Measurements from ENCODE around the gene CRELD2. TPM values are rescaled to one million over a fixed set of nuclear protein-coding genes. Genes with fewer than 3 reads are reported as not detected.

The CRELD2 gene
- total and polyA plus RNA-seq, 2 donors from 2014 or later = 37.3 to 54.0 TPM

- intact Hi-C loops (cut with DNase I) = no loop called here
- FAIRE-seq = no peak
- no peak overlapping the region for H3K9ac ChIP-seq (ENCODE audit: low read length in 3 of 3)
- no peak for TF ChIP-seq CTCF (IDR thresholded peaks at IDR 0.05; ENCODE audit: borderline replicate concordance, extremely low read depth, insufficient read depth)
- H3K4me3 ChIP-seq (ENCODE audit: low read length in 3 of 3) = no peak overlapping the region
- H3K4me1 ChIP-seq (ENCODE audit: control insufficient read depth in 2 of 3, insufficient read depth in 2 of 3, low read depth in 1 of 3, low read length in 3 of 3) = peaks cover 0 to 21% (median 2%) of the 10 kb centered on the region in 3 donors
- H3K9me3 ChIP-seq (ENCODE audit: control insufficient read depth in 2 of 3, insufficient read depth in 1 of 3, low read length in 3 of 3) = no peaks in the 10 kb centered on the region
- H3K36me3 ChIP-seq (ENCODE audit: control insufficient read depth in 2 of 3, insufficient read depth in 3 of 3, low read length in 3 of 3) = no peaks in the 10 kb centered on the region
- H3K27me3 ChIP-seq (ENCODE audit: control insufficient read depth, insufficient read depth, low read length) = no peaks in the 10 kb centered on the region
- H3K27ac ChIP-seq (ENCODE audit: low read depth in 2 of 2, low read length in 2 of 2) = no peak overlapping the region
- DNase-seq = no peak
Observed at GRCh38 chr22:49941507-49942316, 23.3 kb downstream of the CRELD2 start.

- Histone ChIP-seq H3K9me3 (ENCODE audit: control insufficient read depth in 2 of 3, insufficient read depth in 1 of 3, low read length in 3 of 3) (no peaks in the 10 kb centered on the region), H3K4me3 (ENCODE audit: low read length in 3 of 3) (no peak overlapping the region), H3K9ac (ENCODE audit: low read length in 3 of 3) (no peak overlapping the region), H3K36me3 (ENCODE audit: control insufficient read depth in 2 of 3, insufficient read depth in 3 of 3, low read length in 3 of 3) (no peaks in the 10 kb centered on the region), H3K27ac (ENCODE audit: low read depth in 2 of 2, low read length in 2 of 2) (no peak overlapping the region), H3K27me3 (ENCODE audit: control insufficient read depth, insufficient read depth, low read length) (no peaks in the 10 kb centered on the region), H3K4me1 (ENCODE audit: control insufficient read depth in 2 of 3, insufficient read depth in 2 of 3, low read depth in 1 of 3, low read length in 3 of 3) (peaks cover 0 to 11% (median 0%) of the 10 kb centered on the region in 3 donors)
- no peak for TF ChIP-seq CTCF (IDR thresholded peaks at IDR 0.05; ENCODE audit: borderline replicate concordance, extremely low read depth, insufficient read depth)
- DNase-seq = peak in 1 of 5 donors; percentile 71
- intact Hi-C loops (cut with DNase I) = no loop called here
- no peak for FAIRE-seq
Observed at GRCh38 chr22:49942565-49943404, 24.4 kb downstream of the CRELD2 start.

- H3K27me3 ChIP-seq (ENCODE audit: control insufficient read depth, insufficient read depth, low read length) = no peaks in the 10 kb centered on the region
- H3K36me3 ChIP-seq (ENCODE audit: control insufficient read depth in 2 of 3, insufficient read depth in 3 of 3, low read length in 3 of 3) = no peaks in the 10 kb centered on the region
- H3K4me1 ChIP-seq (ENCODE audit: control insufficient read depth in 2 of 3, insufficient read depth in 2 of 3, low read depth in 1 of 3, low read length in 3 of 3) = peaks cover 0 to 11% (median 0%) of the 10 kb centered on the region in 3 donors
- FAIRE-seq = no peak
- intact Hi-C loops (cut with DNase I) = no loop called here
- no peaks in the 10 kb centered on the region for H3K9me3 ChIP-seq (ENCODE audit: control insufficient read depth in 2 of 3, insufficient read depth in 1 of 3, low read length in 3 of 3)
- H3K4me3 ChIP-seq (ENCODE audit: low read length in 3 of 3) = no peak overlapping the region
- DNase-seq = no peak
- H3K27ac ChIP-seq (ENCODE audit: low read depth in 2 of 2, low read length in 2 of 2) = no peak overlapping the region
- no peak for TF ChIP-seq CTCF (IDR thresholded peaks at IDR 0.05; ENCODE audit: borderline replicate concordance, extremely low read depth, insufficient read depth)
- H3K9ac ChIP-seq (ENCODE audit: low read length in 3 of 3) = no peak overlapping the region
Observed at GRCh38 chr22:49943405-49943765, 25.0 kb downstream of the CRELD2 start.

Data from kidney (tissue), 14 donors.